Nephron (organoid): ENCODE measurements around the gene CCDC12.

ENCODE experiments used
- H3K27ac Mint-ChIP-seq, 3 experiments: 2 replicates each; pipeline ENCODE4 v1.8.0; 2020; ENCODE audit warnings: mixed read lengths in 3 of 3, mild to moderate bottlenecking in 2 of 3, moderate library complexity in 1 of 3
- H3K27me3 Mint-ChIP-seq: 2 replicates; pipeline ENCODE4 v1.8.0; 2021; ENCODE audit warnings: low read depth, mild to moderate bottlenecking, moderate library complexity, mixed read lengths
- H3K36me3 Mint-ChIP-seq: 2 replicates; pipeline ENCODE4 v1.8.0; 2020; ENCODE audit warnings: low read depth, mixed read lengths
- H3K4me1 Mint-ChIP-seq: 2 replicates; pipeline ENCODE4 v1.8.0; 2020; ENCODE audit warnings: mixed read lengths
- H3K4me3 Mint-ChIP-seq, 3 experiments: 2 replicates each; pipeline ENCODE4 v1.8.0; 2020; ENCODE audit warnings: mild to moderate bottlenecking in 3 of 3, mixed read lengths in 3 of 3, moderate library complexity in 2 of 3
- H3K9me3 Mint-ChIP-seq: 2 replicates; pipeline ENCODE4 v1.8.0; 2020; ENCODE audit warnings: mixed read lengths
- TF ChIP-seq, protein P1 (sequence below), 3 experiments: fragments of 200-600 bp; sonication (generic); IDR thresholded peaks; one replicate each; pipeline ENCODE4 v1.5.0; 2021; ENCODE audit warnings: antibody characterized with exemption in 3 of 3; ENCODE audit not compliant: unreplicated experiment in 3 of 3

Gene CCDC12

DNA sequence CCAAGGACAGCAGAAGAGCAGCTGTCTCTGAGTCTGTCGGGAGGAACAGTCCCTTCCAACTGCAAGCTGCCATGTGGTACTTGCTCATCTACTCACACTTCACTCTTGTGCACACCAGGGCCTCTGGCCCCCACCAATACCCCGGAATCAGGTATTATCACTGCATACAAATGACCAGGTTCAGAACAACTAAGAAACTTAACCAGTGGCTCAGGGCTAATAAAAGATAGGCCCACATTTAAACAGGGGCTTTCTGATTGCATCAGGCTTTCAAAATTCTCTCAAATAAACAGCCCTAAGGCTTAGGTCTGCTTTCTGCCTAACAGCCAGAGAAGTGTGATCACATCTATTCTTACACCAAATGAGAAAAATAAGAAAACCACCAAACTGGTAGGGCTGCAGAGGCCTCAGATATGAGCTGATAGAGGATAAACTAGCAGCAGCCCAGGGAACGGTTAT, 20.7 kb downstream of the CCDC12 start:
- TF ChIP-seq, protein P1, sequence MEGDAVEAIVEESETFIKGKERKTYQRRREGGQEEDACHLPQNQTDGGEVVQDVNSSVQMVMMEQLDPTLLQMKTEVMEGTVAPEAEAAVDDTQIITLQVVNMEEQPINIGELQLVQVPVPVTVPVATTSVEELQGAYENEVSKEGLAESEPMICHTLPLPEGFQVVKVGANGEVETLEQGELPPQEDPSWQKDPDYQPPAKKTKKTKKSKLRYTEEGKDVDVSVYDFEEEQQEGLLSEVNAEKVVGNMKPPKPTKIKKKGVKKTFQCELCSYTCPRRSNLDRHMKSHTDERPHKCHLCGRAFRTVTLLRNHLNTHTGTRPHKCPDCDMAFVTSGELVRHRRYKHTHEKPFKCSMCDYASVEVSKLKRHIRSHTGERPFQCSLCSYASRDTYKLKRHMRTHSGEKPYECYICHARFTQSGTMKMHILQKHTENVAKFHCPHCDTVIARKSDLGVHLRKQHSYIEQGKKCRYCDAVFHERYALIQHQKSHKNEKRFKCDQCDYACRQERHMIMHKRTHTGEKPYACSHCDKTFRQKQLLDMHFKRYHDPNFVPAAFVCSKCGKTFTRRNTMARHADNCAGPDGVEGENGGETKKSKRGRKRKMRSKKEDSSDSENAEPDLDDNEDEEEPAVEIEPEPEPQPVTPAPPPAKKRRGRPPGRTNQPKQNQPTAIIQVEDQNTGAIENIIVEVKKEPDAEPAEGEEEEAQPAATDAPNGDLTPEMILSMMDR (IDR thresholded peaks at IDR 0.05; ENCODE audit: unreplicated experiment in 3 of 3), result no peak

DNA sequence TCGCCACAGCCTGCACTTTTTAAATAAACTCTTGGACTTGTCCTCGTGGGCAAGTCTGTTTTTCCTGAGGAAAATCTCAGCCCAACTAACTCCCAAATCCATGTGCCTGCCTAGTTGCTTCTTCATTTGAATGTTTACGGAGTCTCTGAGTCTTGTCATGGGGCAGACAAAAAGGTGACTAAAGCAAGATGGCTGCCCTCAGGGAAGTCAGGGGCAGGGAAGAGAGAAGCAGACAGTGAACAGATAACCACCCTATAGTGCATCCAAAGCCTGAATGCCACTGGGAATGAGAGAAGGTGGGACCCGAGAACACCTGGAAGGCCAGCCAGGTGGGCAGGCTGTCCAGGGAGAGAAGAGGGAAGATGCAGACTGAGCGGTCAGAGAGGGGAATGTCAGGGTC, 21.4 kb downstream of the CCDC12 start:
- Mint-ChIP-seq H3K4me1 (peaks cover 51% of the 10 kb centered on the region), H3K36me3 (no peaks in the 10 kb centered on the region), H3K9me3 (no peaks in the 10 kb centered on the region), H3K27me3 (no peaks in the 10 kb centered on the region), H3K27ac (peak overlapping the region in 1 of 3 experiments; percentile 85), H3K4me3 (no peak overlapping the region)
- TF ChIP-seq, protein P1 (IDR thresholded peaks at IDR 0.05; ENCODE audit: unreplicated experiment in 3 of 3), result no peak

More for the DNA sequence above, 20.7 kb downstream of the CCDC12 start:
- no peaks in the 10 kb centered on the region for H3K9me3 Mint-ChIP-seq
- peaks cover 58% of the 10 kb centered on the region for H3K4me1 Mint-ChIP-seq
- H3K4me3 Mint-ChIP-seq, result no peak overlapping the region
- H3K27me3 Mint-ChIP-seq, result no peaks in the 10 kb centered on the region
- no peaks in the 10 kb centered on the region for H3K36me3 Mint-ChIP-seq
- peak overlapping the region in 1 of 3 experiments; percentile 85 for H3K27ac Mint-ChIP-seq

- TF ChIP-seq, protein P1 (IDR thresholded peaks at IDR 0.05; ENCODE audit: unreplicated experiment in 3 of 3), result no peak
- Mint-ChIP-seq H3K9me3 (no peaks in the 10 kb centered on the region), H3K4me1 (peaks cover 42% of the 10 kb centered on the region), H3K4me3 (no peak overlapping the region), H3K27me3 (no peaks in the 10 kb centered on the region), H3K27ac (peak overlapping the region in 2 of 3 experiments; percentile 10 to 51), H3K36me3 (no peaks in the 10 kb centered on the region)
These were observed 22.4 kb downstream of the CCDC12 start for GRCh38 chr3:46954178-46954577.

DNA sequence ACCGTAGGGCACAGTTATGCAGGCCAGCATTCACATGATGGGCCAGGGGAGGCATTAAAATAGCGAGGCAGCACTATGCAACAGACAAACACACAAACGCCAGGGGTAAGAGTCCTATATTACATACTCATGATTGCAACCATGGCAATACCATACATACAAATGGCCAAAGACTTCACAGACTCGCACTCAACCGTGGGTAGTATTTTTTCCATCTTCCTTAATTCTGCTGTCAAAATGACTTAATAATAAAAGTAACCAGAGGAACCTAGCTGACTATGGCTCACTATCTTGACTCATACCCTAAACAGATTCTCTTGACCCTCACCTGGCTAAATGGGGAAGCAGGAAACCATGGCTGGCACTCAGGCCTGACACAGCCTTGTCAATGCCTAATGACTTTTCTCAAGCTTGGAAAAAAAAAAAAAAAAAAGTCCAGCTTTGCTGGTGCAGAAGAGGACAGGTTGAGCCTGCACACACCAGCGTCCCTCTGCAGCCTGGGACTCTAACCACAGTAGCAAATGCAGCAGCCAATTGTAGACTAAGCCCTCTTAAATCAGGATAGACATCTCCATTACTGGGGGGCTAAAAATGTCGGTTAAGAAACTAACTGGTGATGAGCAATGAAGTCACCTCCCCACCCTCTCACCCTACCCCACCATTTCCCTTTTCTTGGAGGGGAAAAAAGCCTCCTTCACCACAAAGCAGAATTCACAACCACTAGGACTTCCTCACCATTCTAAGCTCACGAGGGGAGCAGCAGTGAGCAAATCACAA, 23.1 kb downstream of the CCDC12 start:
- TF ChIP-seq, protein P1 (IDR thresholded peaks at IDR 0.05; ENCODE audit: unreplicated experiment in 3 of 3), result no peak
- Mint-ChIP-seq H3K27ac (peak overlapping the region; percentile 10 to 68 (median 51)), H3K4me1 (peaks cover 40% of the 10 kb centered on the region), H3K36me3 (peaks cover 4% of the 10 kb centered on the region), H3K9me3 (no peaks in the 10 kb centered on the region), H3K27me3 (no peaks in the 10 kb centered on the region), H3K4me3 (no peak overlapping the region)

GRCh38 chr3:46952813-46953212, 23.7 kb downstream of the CCDC12 start:
- Mint-ChIP-seq H3K36me3 (peaks cover 9% of the 10 kb centered on the region), H3K4me1 (peaks cover 46% of the 10 kb centered on the region), H3K9me3 (no peaks in the 10 kb centered on the region), H3K27ac (peak overlapping the region in 1 of 3 experiments; percentile 10), H3K4me3 (no peak overlapping the region), H3K27me3 (no peaks in the 10 kb centered on the region)
- TF ChIP-seq, protein P1 (IDR thresholded peaks at IDR 0.05; ENCODE audit: unreplicated experiment in 3 of 3), result no peak
